GM21367 (cell line): ENCODE measurements around the gene TAGLN3.

Source experiments
- ATAC-seq: cut with Tn5 transposase; IDR thresholded peaks from one replicate; pipeline ENCODE4 v1.9.1; 2021; ENCODE audit not compliant: unreplicated experiment

Gene TAGLN3

DNA sequence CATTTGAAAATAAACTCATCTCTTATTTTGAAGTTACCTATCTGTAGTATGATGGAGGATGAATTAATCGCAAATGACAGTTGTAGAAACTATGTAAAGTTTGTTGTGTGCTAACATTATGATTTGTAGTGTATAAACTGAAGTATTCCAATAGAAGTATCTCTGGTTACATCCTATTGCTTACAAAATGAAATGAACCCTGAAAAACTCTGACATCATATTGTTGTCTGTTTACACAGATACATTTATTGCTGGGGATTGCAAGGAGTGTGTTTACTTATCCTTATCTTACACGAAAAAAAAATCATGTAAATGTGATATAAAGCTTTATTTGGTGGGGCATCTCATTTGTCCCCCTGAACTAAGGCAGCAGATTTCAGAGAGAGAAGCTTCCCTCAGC is 22.5 kb upstream of the TAGLN3 start:
- ATAC-seq: no peak

GRCh38 chr3:111978583-111979433 is 19.9 kb upstream of the TAGLN3 start, which contains the start of gene ABHD10:
Gene ABHD10, plus strand, starts transcription at chr3:111979026. Its CDS starts 36 bp downstream, at chr3:111979062.
- peak; percentile 93 for ATAC-seq

- peak; percentile 35 for ATAC-seq
Observed at GRCh38 chr3:111979434-111980038, 19.2 kb upstream of the TAGLN3 start.

DNA sequence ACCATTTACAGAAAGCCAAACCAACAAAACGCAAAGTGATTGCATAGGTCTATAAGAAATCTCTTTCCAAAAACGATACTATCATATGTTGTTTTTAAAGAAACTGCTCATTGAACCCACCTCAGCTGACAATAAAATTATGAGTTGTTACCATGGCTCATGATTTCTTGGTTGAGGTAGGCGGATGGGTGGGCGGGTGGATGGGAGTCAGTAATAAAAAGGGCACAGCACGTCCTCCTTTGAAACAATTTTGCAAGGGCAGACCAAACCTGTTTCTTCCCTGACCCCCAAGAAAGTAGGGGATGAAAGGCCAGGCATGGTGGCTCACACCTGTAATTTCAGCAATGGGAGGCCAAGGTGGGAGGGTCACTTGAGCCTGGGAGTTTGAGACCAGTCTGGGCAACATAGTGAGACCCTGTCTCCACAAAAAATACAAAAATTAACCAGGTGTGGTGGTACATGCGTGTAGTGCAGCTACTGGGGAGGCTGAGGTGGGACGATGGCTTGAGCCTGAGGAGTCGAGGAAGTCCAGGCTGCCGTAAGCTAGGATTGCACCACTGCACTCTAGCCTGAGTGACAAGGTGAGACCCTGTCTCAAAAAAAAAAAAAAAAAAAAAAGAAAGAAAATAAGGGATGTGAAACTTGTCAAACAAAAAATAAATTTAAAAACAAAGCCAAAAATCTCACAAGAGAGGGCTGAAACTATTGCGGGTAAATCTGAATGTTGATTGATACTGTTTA is 17.8 kb upstream of the TAGLN3 start:
- ATAC-seq: no peak

GRCh38 chr3:111981457-111981763 is 17.3 kb upstream of the TAGLN3 start:
- ATAC-seq: no peak

GRCh38 chr3:111984636-111985298 is 14.0 kb upstream of the TAGLN3 start:
- no peak for ATAC-seq

GRCh38 chr3:111986800-111987199 is 11.9 kb upstream of the TAGLN3 start:
- no peak for ATAC-seq

- peak; percentile 95 for ATAC-seq
Observed at GRCh38 chr3:111989061-111989678, 9.6 kb upstream of the TAGLN3 start.

DNA sequence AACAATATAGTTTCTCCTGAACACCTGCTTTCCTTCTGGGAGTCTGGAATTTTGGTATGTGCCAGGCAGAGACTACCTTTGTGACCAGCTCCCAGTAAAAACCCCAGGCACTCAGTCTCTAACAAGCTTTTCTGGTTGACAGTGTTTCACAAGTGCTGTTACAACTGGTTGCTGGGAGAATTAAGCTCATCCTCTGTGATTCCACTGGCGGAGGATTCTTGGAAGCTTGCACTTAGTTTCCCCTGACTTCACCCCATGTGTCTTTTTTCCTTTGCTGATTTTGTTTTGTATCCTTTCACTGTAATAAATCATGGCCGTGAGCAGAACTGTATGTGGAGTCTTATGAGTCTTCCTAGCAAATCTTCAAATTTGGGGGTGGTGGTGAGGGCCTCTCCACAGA is 5.7 kb upstream of the TAGLN3 start:
- ATAC-seq: no peak

- no peak for ATAC-seq
Observed at GRCh38 chr3:111999484-112000324, 982 bp downstream of the TAGLN3 start.

- ATAC-seq: no peak
Observed at GRCh38 chr3:112000367-112000771, 1.6 kb downstream of the TAGLN3 start.

- ATAC-seq: no peak
Observed at GRCh38 chr3:112000966-112001365, 2.2 kb downstream of the TAGLN3 start.

DNA sequence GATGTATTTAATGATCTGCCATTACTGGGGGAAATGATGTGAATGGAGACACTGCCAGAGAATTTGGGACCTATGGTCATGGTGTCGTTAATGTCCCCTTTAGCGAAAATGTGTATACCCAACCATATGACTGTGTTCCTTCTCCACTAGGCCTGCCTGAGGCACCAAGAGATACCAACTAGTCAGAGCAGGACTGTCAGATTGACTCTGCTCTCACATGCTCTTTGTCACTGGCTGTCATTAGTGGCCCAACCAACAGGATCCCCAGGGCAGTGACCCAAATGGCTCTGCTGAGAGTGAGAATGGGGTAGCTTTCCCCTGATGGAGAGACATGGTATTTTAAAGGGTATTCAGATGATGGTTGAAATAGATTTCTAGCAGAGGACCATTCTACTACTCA is 2.8 kb downstream of the TAGLN3 start:
- ATAC-seq: no peak

- no peak for ATAC-seq
Observed at GRCh38 chr3:112002096-112002971, 3.6 kb downstream of the TAGLN3 start.

GRCh38 chr3:112003321-112004080 is 4.8 kb downstream of the TAGLN3 start:
- no peak for ATAC-seq

DNA sequence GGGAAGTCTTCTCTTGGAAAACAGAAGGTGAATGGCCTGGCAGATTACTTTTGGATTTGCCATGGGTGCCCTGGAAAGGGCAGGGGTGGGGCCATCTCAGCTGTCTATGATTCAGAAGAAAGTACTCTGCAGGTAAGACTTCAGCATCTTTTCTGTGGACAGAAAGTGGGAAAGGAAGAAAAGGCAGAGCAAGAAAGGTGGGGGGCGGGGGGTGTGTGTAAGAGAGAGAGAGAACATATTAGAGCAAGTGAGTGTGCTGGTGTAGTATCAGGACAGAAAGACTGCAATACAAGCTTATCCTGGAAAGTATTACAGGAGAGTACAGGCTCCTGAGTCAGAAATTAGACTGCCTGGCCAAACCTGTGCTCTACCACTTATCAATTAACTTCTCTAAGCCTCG is 5.5 kb downstream of the TAGLN3 start:
- ATAC-seq: no peak

DNA sequence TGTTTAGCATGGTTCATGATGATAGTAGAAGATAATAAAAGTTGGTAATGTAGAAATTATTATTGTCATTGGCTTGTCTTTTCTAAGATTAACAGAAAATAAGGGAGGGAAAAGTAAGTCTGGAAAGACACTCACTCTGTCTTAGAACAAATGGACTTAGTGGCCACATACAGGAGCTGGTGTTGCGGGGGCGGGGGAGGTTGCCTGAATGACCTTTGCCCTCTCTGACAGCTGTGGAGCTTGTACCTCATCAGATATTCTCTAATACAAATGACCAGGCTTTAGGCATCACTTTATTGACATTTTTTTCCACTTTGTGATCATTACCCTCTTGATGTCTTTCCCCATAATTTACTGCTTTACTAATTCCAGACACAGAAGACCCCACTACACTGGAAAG is 5.9 kb downstream of the TAGLN3 start:
- no peak for ATAC-seq

- ATAC-seq: no peak
Observed at GRCh38 chr3:112005091-112005672, 6.5 kb downstream of the TAGLN3 start.
